ENCODE measurements around the gene AIFM3.
"Not testable (repeated sequence)": the region's sequence is repeated elsewhere in the genome, so short reads cannot be mapped to it uniquely, and the experiment has no call there.

The AIFM3 gene

GRCh38 chr22:20965888-20966855 lies 883 bp upstream of the AIFM3 start:
- DNase-seq: no peak
- no peaks in the 10 kb centered on the region for H3K9me3 ChIP-seq (ENCODE audit: control insufficient read depth, low read length)
- no peaks in the 10 kb centered on the region for H3K27me3 ChIP-seq (replicated peaks; ENCODE audit: control insufficient read depth, insufficient read depth, low read length, poor library complexity, severe bottlenecking)
- no peaks in the 10 kb centered on the region for H3K36me3 ChIP-seq (ENCODE audit: control insufficient read depth, insufficient read depth, low read length)
- no peak overlapping the region for H3K4me3 ChIP-seq (ENCODE audit: insufficient read depth, low read depth, low read length, poor library complexity, severe bottlenecking)
- H3K4me1 ChIP-seq (ENCODE audit: control insufficient read depth, insufficient read depth, low read length, poor library complexity, severe bottlenecking): peaks cover 13% of the 10 kb centered on the region
- no peak overlapping the region for H3K27ac ChIP-seq (ENCODE audit: insufficient read depth, low read length, poor library complexity, severe bottlenecking)

- Histone ChIP-seq H3K27me3 (replicated peaks; ENCODE audit: control insufficient read depth, insufficient read depth, low read length, poor library complexity, severe bottlenecking) (no peaks in the 10 kb centered on the region), H3K9me3 (ENCODE audit: control insufficient read depth, low read length) (no peaks in the 10 kb centered on the region), H3K36me3 (ENCODE audit: control insufficient read depth, insufficient read depth, low read length) (no peaks in the 10 kb centered on the region), H3K4me3 (ENCODE audit: insufficient read depth, low read depth, low read length, poor library complexity, severe bottlenecking) (no peak overlapping the region), H3K27ac (ENCODE audit: insufficient read depth, low read length, poor library complexity, severe bottlenecking) (no peak overlapping the region), H3K4me1 (ENCODE audit: control insufficient read depth, insufficient read depth, low read length, poor library complexity, severe bottlenecking) (peaks cover 13% of the 10 kb centered on the region)
- DNase-seq: no peak
Measured at GRCh38 chr22:20967697-20968211, 699 bp downstream of the AIFM3 start.

GRCh38 chr22:20968281-20968977 lies 1.4 kb downstream of the AIFM3 start:
- H3K27me3 ChIP-seq (replicated peaks; ENCODE audit: control insufficient read depth, insufficient read depth, low read length, poor library complexity, severe bottlenecking): no peaks in the 10 kb centered on the region
- H3K4me1 ChIP-seq (ENCODE audit: control insufficient read depth, insufficient read depth, low read length, poor library complexity, severe bottlenecking): peaks cover 13% of the 10 kb centered on the region
- H3K9me3 ChIP-seq (ENCODE audit: control insufficient read depth, low read length): no peaks in the 10 kb centered on the region
- no peaks in the 10 kb centered on the region for H3K36me3 ChIP-seq (ENCODE audit: control insufficient read depth, insufficient read depth, low read length)
- no peak for DNase-seq
- no peak overlapping the region for H3K4me3 ChIP-seq (ENCODE audit: insufficient read depth, low read depth, low read length, poor library complexity, severe bottlenecking)
- H3K27ac ChIP-seq (ENCODE audit: insufficient read depth, low read length, poor library complexity, severe bottlenecking): no peak overlapping the region

- DNase-seq: no peak
- no peak overlapping the region for H3K27ac ChIP-seq (ENCODE audit: insufficient read depth, low read length, poor library complexity, severe bottlenecking)
- no peaks in the 10 kb centered on the region for H3K27me3 ChIP-seq (replicated peaks; ENCODE audit: control insufficient read depth, insufficient read depth, low read length, poor library complexity, severe bottlenecking)
- H3K4me1 ChIP-seq (ENCODE audit: control insufficient read depth, insufficient read depth, low read length, poor library complexity, severe bottlenecking): no peaks in the 10 kb centered on the region
- H3K36me3 ChIP-seq (ENCODE audit: control insufficient read depth, insufficient read depth, low read length): no peaks in the 10 kb centered on the region
- no peaks in the 10 kb centered on the region for H3K9me3 ChIP-seq (ENCODE audit: control insufficient read depth, low read length)
- H3K4me3 ChIP-seq (ENCODE audit: insufficient read depth, low read depth, low read length, poor library complexity, severe bottlenecking): no peak overlapping the region
Measured at GRCh38 chr22:20970939-20971657, 4.0 kb downstream of the AIFM3 start.

GRCh38 chr22:20972014-20972694 lies 5.1 kb downstream of the AIFM3 start:
- H3K27ac ChIP-seq (ENCODE audit: insufficient read depth, low read length, poor library complexity, severe bottlenecking); H3K9me3 ChIP-seq (ENCODE audit: control insufficient read depth, low read length); H3K27me3 ChIP-seq (replicated peaks; ENCODE audit: control insufficient read depth, insufficient read depth, low read length, poor library complexity, severe bottlenecking); H3K4me1 ChIP-seq (ENCODE audit: control insufficient read depth, insufficient read depth, low read length, poor library complexity, severe bottlenecking); H3K36me3 ChIP-seq (ENCODE audit: control insufficient read depth, insufficient read depth, low read length); DNase-seq; H3K4me3 ChIP-seq (ENCODE audit: insufficient read depth, low read depth, low read length, poor library complexity, severe bottlenecking): not testable (repeated sequence)

- no peaks in the 10 kb centered on the region for H3K4me1 ChIP-seq (ENCODE audit: control insufficient read depth, insufficient read depth, low read length, poor library complexity, severe bottlenecking)
- no peaks in the 10 kb centered on the region for H3K36me3 ChIP-seq (ENCODE audit: control insufficient read depth, insufficient read depth, low read length)
- DNase-seq: no peak
- no peaks in the 10 kb centered on the region for H3K27me3 ChIP-seq (replicated peaks; ENCODE audit: control insufficient read depth, insufficient read depth, low read length, poor library complexity, severe bottlenecking)
- H3K27ac ChIP-seq (ENCODE audit: insufficient read depth, low read length, poor library complexity, severe bottlenecking): no peak overlapping the region
- no peaks in the 10 kb centered on the region for H3K9me3 ChIP-seq (ENCODE audit: control insufficient read depth, low read length)
- H3K4me3 ChIP-seq (ENCODE audit: insufficient read depth, low read depth, low read length, poor library complexity, severe bottlenecking): no peak overlapping the region
Measured at GRCh38 chr22:20972933-20973577, 6.0 kb downstream of the AIFM3 start.

- no peaks in the 10 kb centered on the region for H3K4me1 ChIP-seq (ENCODE audit: control insufficient read depth, insufficient read depth, low read length, poor library complexity, severe bottlenecking)
- H3K9me3 ChIP-seq (ENCODE audit: control insufficient read depth, low read length): no peaks in the 10 kb centered on the region
- no peak overlapping the region for H3K4me3 ChIP-seq (ENCODE audit: insufficient read depth, low read depth, low read length, poor library complexity, severe bottlenecking)
- DNase-seq: no peak
- H3K27ac ChIP-seq (ENCODE audit: insufficient read depth, low read length, poor library complexity, severe bottlenecking): no peak overlapping the region
- no peaks in the 10 kb centered on the region for H3K36me3 ChIP-seq (ENCODE audit: control insufficient read depth, insufficient read depth, low read length)
- H3K27me3 ChIP-seq (replicated peaks; ENCODE audit: control insufficient read depth, insufficient read depth, low read length, poor library complexity, severe bottlenecking): no peaks in the 10 kb centered on the region
Measured at GRCh38 chr22:20973634-20974286, 6.7 kb downstream of the AIFM3 start.

GRCh38 chr22:20974336-20974955 lies 7.4 kb downstream of the AIFM3 start:
- no peak overlapping the region for H3K27ac ChIP-seq (ENCODE audit: insufficient read depth, low read length, poor library complexity, severe bottlenecking)
- no peak overlapping the region for H3K4me3 ChIP-seq (ENCODE audit: insufficient read depth, low read depth, low read length, poor library complexity, severe bottlenecking)
- no peaks in the 10 kb centered on the region for H3K4me1 ChIP-seq (ENCODE audit: control insufficient read depth, insufficient read depth, low read length, poor library complexity, severe bottlenecking)
- no peak for DNase-seq
- H3K9me3 ChIP-seq (ENCODE audit: control insufficient read depth, low read length): no peaks in the 10 kb centered on the region
- H3K36me3 ChIP-seq (ENCODE audit: control insufficient read depth, insufficient read depth, low read length): no peaks in the 10 kb centered on the region
- H3K27me3 ChIP-seq (replicated peaks; ENCODE audit: control insufficient read depth, insufficient read depth, low read length, poor library complexity, severe bottlenecking): no peaks in the 10 kb centered on the region

All from effector memory CD4-positive, alpha-beta T cell (primary cell).